ENCODE measurements around the gene AP5Z1.

GRCh38 chr7:4803397-4804241 lies 28.2 kb downstream of the AP5Z1 start:
- TF ChIP-seq CTCF (IDR thresholded peaks at IDR 0.05; ENCODE audit: borderline replicate concordance, extremely low read depth, low read length, poor library complexity, severe bottlenecking): no peak
- TF ChIP-seq EZH2 (IDR thresholded peaks at IDR 0.05; ENCODE audit: borderline replicate concordance, low read depth, low read length, severe bottlenecking): no peak

Data from DND-41 (cell line).